GM18505 (cell line): ENCODE data around the gene ATRIP.

ENCODE experiments used
- ATAC-seq: cut with Tn5 transposase; IDR thresholded peaks from one replicate; pipeline ENCODE4 v1.9.1; 2021; ENCODE audit not compliant: unreplicated experiment
- POLR2A ChIP-seq: IDR thresholded peaks from 4 replicates; pipeline ENCODE4 v1.6.1; 2011; ENCODE audit warnings: borderline replicate concordance; ENCODE audit not compliant: insufficient read depth, insufficient read length; ENCODE audit errors: extremely low read depth

Gene ATRIP

DNA sequence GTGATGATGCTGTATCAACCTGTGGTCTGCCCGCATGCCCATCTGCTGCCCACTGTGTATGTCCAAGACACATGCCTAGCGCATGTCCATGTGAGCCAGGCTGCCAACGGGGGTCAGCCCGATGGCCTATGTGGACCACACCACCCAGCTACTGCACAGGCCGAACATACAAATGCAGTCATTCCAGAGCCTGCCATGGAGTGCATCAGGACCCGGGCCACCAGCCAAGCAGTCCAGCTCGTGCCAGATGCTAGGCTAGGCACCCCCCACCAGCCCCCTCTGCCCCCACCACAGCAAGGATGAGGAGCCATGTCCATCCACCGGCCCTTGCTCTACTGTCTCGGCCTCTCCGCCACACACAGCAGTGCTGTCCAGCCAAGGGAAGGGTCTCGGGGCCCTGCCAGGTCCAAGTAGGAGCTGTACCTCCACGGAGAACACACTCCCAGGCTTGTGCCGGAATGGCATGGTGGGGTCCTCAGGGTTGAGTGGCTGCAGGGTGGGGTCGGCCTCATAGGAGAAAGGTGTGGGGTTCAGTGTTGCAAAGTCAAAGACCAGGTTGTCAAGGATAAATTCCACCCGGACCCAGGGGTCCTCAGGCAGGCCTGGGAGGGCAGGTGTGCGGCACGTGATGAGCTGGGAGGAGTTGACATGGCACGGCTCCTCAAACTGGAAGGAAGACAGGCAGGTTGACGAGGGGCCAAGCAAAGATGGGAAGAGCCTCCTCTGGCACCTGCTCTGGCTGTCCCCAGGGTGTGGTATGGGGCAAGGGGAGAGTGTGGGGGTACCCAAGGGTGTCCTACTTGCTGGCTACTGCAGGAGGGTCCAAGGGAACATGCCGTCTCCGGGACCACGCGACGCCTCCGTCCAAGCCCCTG lies 31.9 kb upstream of the ATRIP start:
- no peak for ATAC-seq
- TF ChIP-seq POLR2A: no peak

- no peak for TF ChIP-seq POLR2A
- no peak for ATAC-seq
Measured at GRCh38 chr3:48415251-48415953, 31.1 kb upstream of the ATRIP start.

GRCh38 chr3:48416091-48416505 lies 30.4 kb upstream of the ATRIP start:
- ATAC-seq: no peak
- no peak for TF ChIP-seq POLR2A

GRCh38 chr3:48416546-48416945 lies 30.0 kb upstream of the ATRIP start:
- TF ChIP-seq POLR2A: no peak
- no peak for ATAC-seq

DNA sequence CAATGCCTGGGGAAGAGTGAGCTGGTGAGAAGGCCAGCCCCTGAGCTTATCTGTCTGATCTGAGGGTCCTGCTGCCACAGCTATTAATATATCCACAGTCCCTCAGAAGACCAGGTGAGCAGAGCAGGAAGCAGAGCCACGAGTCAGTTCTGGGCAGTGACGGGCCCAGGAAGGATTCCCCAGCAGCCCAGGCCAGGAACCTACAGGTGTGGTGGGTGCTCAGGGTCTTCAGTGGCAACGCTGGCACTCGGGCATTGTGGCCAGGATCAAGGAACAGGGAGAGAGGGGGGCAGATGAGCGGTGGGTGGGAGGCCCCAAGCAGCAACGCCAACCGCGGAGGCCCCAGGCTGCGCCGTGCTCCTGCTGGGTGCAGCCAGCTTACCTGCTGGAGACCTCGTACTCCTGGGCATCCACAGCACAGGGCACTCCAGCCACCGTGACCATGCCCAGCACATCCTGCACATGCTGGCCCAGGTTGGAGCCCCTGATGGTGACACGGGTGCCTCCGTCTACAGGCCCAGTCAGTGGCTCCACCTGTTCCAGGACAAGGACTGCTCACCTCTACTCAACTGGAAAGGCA lies 28.9 kb upstream of the ATRIP start:
- ATAC-seq: no peak
- no peak for TF ChIP-seq POLR2A

GRCh38 chr3:48418140-48418539 lies 28.4 kb upstream of the ATRIP start:
- no peak for TF ChIP-seq POLR2A
- ATAC-seq: no peak

- no peak for ATAC-seq
- TF ChIP-seq POLR2A: no peak
Measured at GRCh38 chr3:48418651-48419050, 27.9 kb upstream of the ATRIP start.

GRCh38 chr3:48419149-48419548 lies 27.4 kb upstream of the ATRIP start:
- ATAC-seq: no peak
- no peak for TF ChIP-seq POLR2A

GRCh38 chr3:48419597-48419996 lies 26.9 kb upstream of the ATRIP start:
- no peak for TF ChIP-seq POLR2A
- ATAC-seq: no peak

DNA sequence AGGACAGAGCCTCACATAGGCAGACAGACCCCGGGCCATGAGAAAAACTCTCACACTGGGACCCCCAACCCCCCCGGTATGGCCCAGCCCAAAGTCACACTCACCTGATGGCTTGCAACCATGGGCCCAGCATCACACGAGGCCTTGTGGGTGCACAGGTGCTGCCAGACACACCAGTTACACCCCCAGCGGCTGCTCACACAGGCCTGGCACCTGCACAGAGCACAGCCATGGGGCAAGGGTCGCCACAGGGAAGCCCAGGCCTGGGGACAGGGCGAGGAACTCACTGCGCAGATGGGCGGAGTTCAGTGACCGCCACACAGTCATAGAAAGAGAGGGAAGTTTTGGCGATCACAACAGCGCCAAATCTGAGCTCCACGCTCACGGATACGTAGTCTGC lies 26.0 kb upstream of the ATRIP start:
- no peak for ATAC-seq
- no peak for TF ChIP-seq POLR2A

DNA sequence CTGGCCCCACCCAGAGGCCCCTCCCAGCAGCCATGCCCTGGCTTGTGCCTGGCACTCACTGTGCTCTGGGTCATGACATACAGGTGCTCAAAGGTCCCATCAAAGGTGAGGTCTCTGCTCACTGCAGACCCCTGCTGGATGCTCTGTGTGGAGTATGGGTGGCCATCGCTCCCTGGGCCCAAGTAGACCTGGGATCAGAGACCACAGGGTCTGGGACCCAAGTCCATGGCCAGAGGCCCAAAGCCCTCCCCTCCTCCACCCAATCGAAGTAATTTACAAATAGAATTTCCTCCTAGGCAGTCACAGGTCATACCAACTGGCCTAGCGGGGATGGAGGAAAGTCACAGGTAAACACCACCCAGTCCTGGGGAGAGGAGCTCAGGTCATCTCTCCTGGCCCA lies 24.3 kb upstream of the ATRIP start:
- no peak for ATAC-seq
- no peak for TF ChIP-seq POLR2A

- no peak for ATAC-seq
- TF ChIP-seq POLR2A: no peak
Measured at GRCh38 chr3:48422681-48423080, 23.9 kb upstream of the ATRIP start.

DNA sequence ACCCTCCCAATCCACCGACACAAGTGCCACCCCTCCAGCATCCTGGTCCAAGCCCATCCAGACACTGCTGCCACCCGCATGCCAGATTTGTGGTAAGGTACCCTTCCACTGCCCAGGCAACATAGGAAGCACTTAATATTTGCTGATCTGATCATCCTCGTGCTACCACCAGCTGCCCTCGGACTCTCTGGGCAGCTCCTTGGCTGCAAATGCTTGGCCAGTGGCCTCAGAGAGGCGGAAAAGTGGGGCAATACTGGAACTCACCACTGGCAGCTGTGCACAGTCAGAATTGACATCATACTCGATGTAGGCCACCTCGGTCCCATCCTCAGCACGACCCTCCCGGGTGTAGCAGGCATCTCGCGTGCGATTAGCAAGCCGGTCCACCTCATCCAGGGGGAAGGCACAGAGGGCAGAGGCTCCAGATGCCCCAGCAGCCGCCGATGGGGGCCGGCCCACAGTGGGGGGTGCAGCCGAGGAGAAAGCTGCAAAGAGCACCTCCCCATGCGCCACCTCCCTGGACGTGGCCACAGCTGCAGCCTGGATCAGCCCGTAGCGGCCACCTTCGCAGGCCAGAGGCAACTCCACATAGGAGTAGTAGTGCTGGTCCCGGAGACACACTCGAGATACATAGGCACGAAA lies 23.2 kb upstream of the ATRIP start:
- no peak for ATAC-seq
- TF ChIP-seq POLR2A: no peak
